HG03342 (cell line): ENCODE measurements around the gene CAMKK2.
"Not testable (repeated sequence)": the region's sequence is repeated elsewhere in the genome, so short reads cannot be mapped to it uniquely, and the experiment has no call there.

Source experiments
- ATAC-seq: cut with Tn5 transposase; IDR thresholded peaks from one replicate; pipeline ENCODE4 v1.9.1; 2021; ENCODE audit warnings: mild to moderate bottlenecking, moderate library complexity; ENCODE audit not compliant: unreplicated experiment

CAMKK2 gene

DNA sequence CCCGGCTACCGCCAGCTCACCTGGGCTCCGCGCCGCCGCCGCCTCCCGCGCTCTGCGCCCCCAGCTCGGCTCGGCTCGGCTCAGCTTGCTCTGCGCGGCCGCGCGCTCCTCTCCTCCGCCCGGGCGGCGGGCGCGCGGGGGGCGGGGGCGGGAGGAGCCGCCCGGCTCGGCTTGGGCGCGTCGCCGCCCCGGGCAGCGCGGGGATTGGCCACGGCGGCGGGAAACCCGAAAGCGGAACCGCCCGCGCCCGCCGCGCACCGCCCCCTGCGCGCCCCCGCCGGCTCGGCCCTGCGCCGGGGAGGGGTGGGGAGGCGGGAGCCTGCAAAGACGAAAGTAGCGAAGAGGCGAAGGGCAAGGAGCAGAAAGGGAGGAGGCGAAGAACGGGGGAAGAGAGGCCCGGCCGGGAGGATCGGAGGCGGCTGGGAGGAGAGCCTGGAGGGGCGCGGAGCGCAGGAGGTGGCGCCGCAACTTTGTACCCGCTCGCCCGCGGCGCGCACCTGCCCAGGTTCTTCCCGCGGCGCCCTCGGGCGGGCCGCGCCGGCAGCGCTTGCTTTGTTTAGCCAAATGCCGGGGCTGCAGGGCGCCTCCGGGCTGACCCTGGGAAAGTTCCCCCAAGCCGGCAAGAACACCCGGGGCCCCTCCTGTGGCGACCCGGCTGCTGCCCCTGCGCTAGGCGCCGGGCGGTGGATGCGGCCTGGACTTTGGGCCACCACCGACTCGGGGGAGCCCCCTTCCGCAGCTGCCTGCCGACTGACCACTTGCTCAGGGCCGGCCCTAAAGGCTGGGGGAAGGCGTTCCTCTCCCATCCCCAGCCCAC lies at the start of gene CAMKK2:
Gene CAMKK2, minus strand, starts transcription at position 92 of the 817 bp plus-strand sequence. CDS start 22,183 bp downstream, outside the sequence.
- peak; percentile 74 for ATAC-seq

GRCh38 chr12:121345151-121345815 lies 48.8 kb upstream of the CAMKK2 start:
- no peak for ATAC-seq

- no peak for ATAC-seq
Observed at GRCh38 chr12:121344506-121344905, 48.0 kb upstream of the CAMKK2 start.

- ATAC-seq: no peak
Observed at GRCh38 chr12:121337416-121337815, 40.9 kb upstream of the CAMKK2 start.

- peak; percentile 65 for ATAC-seq
Observed at GRCh38 chr12:121334513-121335343, 38.2 kb upstream of the CAMKK2 start.

DNA sequence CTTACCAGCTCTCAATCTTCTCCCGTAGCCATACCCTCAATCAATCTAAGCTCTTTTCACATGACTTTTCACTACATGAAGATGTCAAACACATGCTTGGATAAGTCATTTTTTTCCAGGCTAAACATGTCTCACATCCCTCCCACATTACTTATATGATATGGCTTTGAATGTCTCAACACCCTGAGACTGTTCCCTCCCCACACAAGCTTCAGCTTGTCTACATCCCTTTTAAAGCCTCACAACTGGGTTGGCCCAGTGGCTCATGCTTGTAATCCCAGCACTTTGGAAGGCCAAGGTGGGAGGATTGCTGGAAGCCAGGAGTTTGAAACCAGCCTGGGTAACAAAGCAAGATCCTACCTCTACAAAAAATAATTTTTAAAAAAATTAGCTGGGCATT lies 37.2 kb upstream of the CAMKK2 start:
- ATAC-seq: no peak

- ATAC-seq: no peak
Observed at GRCh38 chr12:121331248-121331647, 34.7 kb upstream of the CAMKK2 start.

GRCh38 chr12:121330692-121331091 lies 34.2 kb upstream of the CAMKK2 start:
- no peak for ATAC-seq

DNA sequence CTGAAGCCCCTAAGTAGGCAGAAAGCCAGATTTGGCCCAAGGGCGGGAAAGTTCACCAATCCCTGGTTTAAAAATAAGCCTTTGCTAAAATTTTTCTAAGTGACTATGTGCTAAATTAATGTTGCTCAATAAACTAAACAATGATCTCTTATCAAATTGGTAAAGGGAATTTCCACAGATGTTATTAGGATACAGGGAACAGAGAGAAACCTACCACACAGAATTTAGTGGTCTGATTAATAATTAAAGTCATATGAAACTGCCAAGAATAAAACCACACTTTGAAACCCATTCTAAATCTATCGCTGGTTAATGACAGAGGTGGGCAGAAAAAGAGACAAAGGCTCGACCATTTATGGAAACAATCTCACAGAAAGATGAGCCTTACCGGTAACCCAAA lies 33.7 kb upstream of the CAMKK2 start:
- no peak for ATAC-seq

DNA sequence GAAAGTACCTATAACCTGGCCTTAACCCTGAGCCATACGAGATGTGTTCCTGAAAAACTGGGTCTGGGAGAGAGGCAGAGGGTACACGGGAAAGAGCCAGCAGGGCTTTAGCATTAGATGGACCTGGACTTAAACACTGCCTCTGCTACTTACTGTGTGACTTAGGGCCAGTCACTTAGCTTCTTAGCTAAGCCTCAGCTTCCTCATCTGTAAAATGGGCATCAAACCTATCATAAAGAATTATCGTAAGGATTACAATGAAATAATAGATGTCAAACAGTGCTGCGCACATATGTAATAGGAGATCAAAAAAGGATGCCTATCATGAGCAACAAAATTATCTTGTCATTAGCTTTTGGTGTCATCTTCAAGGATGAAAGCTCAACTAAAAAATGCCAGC lies 32.1 kb upstream of the CAMKK2 start:
- ATAC-seq: no peak

GRCh38 chr12:121326996-121327674 lies 30.6 kb upstream of the CAMKK2 start:
- no peak for ATAC-seq

DNA sequence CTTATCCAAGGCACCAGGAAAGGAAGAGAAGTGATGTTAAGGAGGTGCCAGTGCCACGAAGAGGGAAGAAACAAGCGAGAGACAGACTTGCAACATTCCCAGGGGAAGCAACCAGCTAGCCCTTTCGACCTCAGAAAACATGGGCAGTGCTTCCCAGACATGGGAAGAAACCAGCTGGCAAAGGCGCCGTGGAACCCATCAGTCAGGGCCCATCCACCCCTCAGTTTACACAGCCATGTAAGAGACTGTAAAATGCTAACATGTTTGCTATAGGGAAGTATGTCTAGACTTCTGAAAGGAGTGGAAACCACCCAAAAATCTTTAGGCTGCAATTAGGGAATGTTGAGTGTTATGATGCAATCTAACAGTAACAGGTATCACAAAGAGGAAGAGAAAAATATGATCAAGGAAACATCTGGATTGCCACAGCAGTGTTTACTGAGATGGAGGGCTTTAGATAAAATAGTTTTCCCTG lies 29.4 kb upstream of the CAMKK2 start:
- ATAC-seq: no peak

DNA sequence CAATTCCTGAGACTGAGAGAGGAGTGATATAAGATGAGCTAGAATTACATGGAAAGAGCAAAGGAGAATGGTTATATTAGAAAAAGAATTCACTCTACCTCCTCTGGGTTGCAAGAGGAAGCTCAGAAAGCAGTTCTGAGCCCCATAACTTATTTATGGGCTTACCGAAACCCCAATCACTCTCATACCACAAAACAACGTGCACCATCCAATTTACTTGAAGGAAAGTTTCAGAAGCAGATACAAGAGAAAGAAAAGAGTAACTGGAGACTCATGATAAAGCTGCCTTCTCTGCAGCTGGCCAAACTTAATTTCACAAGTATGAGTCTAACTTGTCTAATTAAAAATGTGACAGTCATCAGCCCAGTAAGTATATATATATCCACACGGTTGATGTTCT lies 27.4 kb upstream of the CAMKK2 start:
- no peak for ATAC-seq

DNA sequence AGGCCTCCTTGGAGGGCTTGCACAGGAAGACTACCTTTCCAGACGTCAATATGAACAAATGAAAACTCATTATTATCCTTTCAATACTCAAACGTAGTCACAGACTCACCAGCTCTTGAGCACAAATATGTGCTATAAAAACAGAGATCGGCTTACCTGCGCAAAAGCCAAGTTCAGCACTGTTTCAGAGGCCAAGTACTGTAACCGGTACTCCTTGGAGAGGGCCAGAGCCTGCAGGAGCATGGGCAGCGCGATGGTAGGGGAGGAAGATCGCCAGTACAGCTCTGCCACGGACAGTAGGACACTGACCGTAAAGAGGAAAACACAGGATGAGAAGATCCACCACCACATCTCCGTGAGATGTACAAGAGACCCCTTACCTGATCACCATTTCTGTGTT lies 21.6 kb upstream of the CAMKK2 start:
- no peak for ATAC-seq

DNA sequence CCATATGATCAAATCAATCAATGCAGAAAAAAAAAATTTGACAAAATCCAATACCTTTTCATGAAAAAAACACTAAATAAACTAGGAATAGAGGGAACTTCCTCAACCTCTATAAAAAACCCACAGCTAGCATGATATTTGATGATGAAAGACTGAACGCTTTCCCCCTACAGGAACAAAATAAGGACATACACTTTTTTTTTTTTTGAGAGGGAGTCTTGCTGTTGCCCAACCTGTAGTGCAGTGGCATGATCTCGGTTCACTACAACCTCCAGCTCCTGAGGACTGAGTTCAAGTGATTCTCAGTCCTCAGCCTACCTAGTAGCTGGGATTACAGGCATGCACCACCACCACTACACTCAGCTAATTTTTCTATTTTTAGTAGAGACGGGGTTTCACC lies 17.9 kb upstream of the CAMKK2 start:
- no peak for ATAC-seq

GRCh38 chr12:121310231-121310630 lies 13.7 kb upstream of the CAMKK2 start:
- not testable (repeated sequence) for ATAC-seq

- not testable (repeated sequence) for ATAC-seq
Observed at GRCh38 chr12:121307397-121307796, 10.9 kb upstream of the CAMKK2 start.

DNA sequence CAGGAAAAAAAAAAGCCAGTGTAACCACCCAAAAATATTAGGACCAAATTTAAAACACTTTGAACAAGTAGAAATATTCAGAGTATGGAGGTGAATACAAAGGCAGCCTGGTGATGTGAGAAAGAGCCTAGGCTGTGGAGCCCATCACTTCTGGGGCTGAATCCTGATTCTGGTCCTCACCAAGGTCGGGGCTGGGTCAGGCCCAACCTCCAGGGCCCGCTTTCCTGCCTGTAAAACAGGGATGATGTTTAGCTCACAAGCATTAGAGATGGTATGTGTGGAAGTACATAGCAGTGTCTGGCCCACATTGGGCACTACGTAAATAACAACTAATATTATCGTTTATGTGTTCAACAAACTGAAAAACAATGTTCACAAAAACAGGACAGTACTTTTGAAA lies 7.8 kb upstream of the CAMKK2 start:
- ATAC-seq: no peak

DNA sequence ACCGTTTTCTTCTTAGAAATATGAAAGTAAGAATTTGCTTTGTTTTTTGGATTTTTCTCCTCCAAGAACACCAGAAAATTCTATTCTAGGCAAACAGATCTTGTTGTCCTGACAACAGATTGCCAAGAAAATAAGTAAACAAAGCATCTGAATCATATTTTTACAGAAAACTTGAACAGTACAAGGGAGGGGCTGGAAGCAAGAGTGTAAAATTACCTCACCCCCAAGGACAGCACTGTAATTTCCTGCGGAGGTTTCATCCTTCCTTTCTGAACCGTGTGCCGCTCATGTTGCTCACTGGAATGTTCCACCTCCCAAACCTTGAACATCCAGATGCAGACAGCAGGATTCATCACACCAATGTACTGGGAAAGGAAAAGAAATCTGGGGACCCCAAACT lies 5.4 kb upstream of the CAMKK2 start:
- ATAC-seq: no peak

GRCh38 chr12:121300083-121300819 lies 3.7 kb upstream of the CAMKK2 start:
- ATAC-seq: no peak
